Activated CD8-positive, alpha-beta memory T cell treated with anti-CD3 and anti-CD28 coated beads, Interleukin-2, amount 10 ng/mL, durations not matched to agents 7 days and 5 days (primary cell): ENCODE data around the gene SLC45A2. TPM values are rescaled to one million over a fixed set of nuclear protein-coding genes. Genes with fewer than 3 reads are reported as not detected.
"Not testable (repeated sequence)": the region's sequence is repeated elsewhere in the genome, so short reads cannot be mapped to it uniquely, and the experiment has no call there.

Experiments used
- ATAC-seq: fragments of 150-1000 bp; cut with Tn5 transposase; one replicate; pipeline ENCODE4 v1.10.0; 2021; ENCODE audit warnings: moderate library complexity
- CTCF ChIA-PET: fragments of 350-600 bp; sonication (Branson Sonifier 250); formaldehyde crosslinking; loops from one replicate; lab custom pipeline; 2021; ENCODE audit warnings: antibody characterized with exemption; lab: Charles Lee
- DNase-seq: peaks from one replicate; pipeline ENCODE4 v3.0.0-alpha.2; 2020
- H3K27ac Mint-ChIP-seq: one replicate; pipeline ENCODE4 v1.8.0; 2021; ENCODE audit warnings: mild to moderate bottlenecking, mixed read lengths
- H3K27me3 Mint-ChIP-seq: one replicate; pipeline ENCODE4 v1.8.0; 2021; ENCODE audit warnings: mixed read lengths
- H3K36me3 Mint-ChIP-seq: one replicate; pipeline ENCODE4 v1.8.0; 2021; ENCODE audit warnings: mild to moderate bottlenecking, mixed read lengths
- H3K4me1 Mint-ChIP-seq: one replicate; pipeline ENCODE4 v1.8.0; 2021; ENCODE audit warnings: mixed read lengths
- H3K4me3 Mint-ChIP-seq: one replicate; pipeline ENCODE4 v1.8.0; 2021; ENCODE audit warnings: mild to moderate bottlenecking, moderate library complexity, mixed read lengths
- H3K9me3 Mint-ChIP-seq: one replicate; pipeline ENCODE4 v1.8.0; 2022; ENCODE audit warnings: low read depth, mixed read lengths
- total RNA-seq, 2 experiments: library from RNA; stranded (reverse); gene quantifications; one replicate each; pipeline ENCODE4 v1.2.3, GENCODE V29; 2021

The SLC45A2 gene
- total RNA-seq, 2 experiments from 2014 or later, result 0.21 TPM; not detected in 1

GRCh38 chr5:33975852-33976251 is 8.6 kb downstream of the SLC45A2 start:
- CTCF ChIA-PET, result interaction anchor here (0.7 kb wide), 1 partner anchor 21 kb away, joined by 3 read pairs; no protein-coding TSS in a partner anchor
- ATAC-seq (no peak), DNase-seq (no peak)
- H3K27ac Mint-ChIP-seq, result no peak overlapping the region
- peaks cover 9% of the 10 kb centered on the region for H3K4me1 Mint-ChIP-seq
- H3K4me3 Mint-ChIP-seq, result no peak overlapping the region
- H3K27me3 Mint-ChIP-seq, result peaks cover 8% of the 10 kb centered on the region
- no peaks in the 10 kb centered on the region for H3K9me3 Mint-ChIP-seq
- H3K36me3 Mint-ChIP-seq, result no peaks in the 10 kb centered on the region

GRCh38 chr5:33973271-33973670 is 11.2 kb downstream of the SLC45A2 start:
- H3K9me3 Mint-ChIP-seq, result no peaks in the 10 kb centered on the region
- DNase-seq, result no peak
- ATAC-seq, result no peak
- peaks cover 8% of the 10 kb centered on the region for H3K27me3 Mint-ChIP-seq
- peaks cover 9% of the 10 kb centered on the region for H3K4me1 Mint-ChIP-seq
- no peak overlapping the region for H3K4me3 Mint-ChIP-seq
- no peak overlapping the region for H3K27ac Mint-ChIP-seq
- CTCF ChIA-PET, result no interaction called here
- H3K36me3 Mint-ChIP-seq, result no peaks in the 10 kb centered on the region

- Mint-ChIP-seq H3K27ac (no peak overlapping the region), H3K9me3 (no peaks in the 10 kb centered on the region), H3K4me1 (peaks cover 18% of the 10 kb centered on the region), H3K4me3 (no peak overlapping the region), H3K27me3 (peaks cover under 1% of the 10 kb centered on the region), H3K36me3 (no peaks in the 10 kb centered on the region)
- no peak for DNase-seq
- peak; percentile 78 for ATAC-seq
- CTCF ChIA-PET, result interaction anchor here (0.8 to 3.0 kb wide), 13 partner anchors 11 to 536 kb away, joined by 3 to 14 read pairs (median 4); partner anchors contain the start of genes RXFP3 and TARS1
Observed at GRCh38 chr5:33969572-33970452, 14.7 kb downstream of the SLC45A2 start.

- H3K27ac Mint-ChIP-seq, result no peak overlapping the region
- no peaks in the 10 kb centered on the region for H3K9me3 Mint-ChIP-seq
- no peak for ATAC-seq
- no peak overlapping the region for H3K4me3 Mint-ChIP-seq
- no peaks in the 10 kb centered on the region for H3K36me3 Mint-ChIP-seq
- CTCF ChIA-PET, result interaction anchor here (1.7 to 3.0 kb wide), 3 partner anchors 32 to 533 kb away, joined by 4 to 14 read pairs (median 10); partner anchors contain the start of genes RXFP3 and TARS1
- no peak for DNase-seq
- peaks cover 22% of the 10 kb centered on the region for H3K4me1 Mint-ChIP-seq
- H3K27me3 Mint-ChIP-seq, result no peaks in the 10 kb centered on the region
Observed at GRCh38 chr5:33968211-33969005, 16.1 kb downstream of the SLC45A2 start.

GRCh38 chr5:33966805-33967204 is 17.7 kb downstream of the SLC45A2 start:
- H3K4me3 Mint-ChIP-seq, result no peak overlapping the region
- CTCF ChIA-PET, result no interaction called here
- H3K36me3 Mint-ChIP-seq, result no peaks in the 10 kb centered on the region
- ATAC-seq (no peak), DNase-seq (no peak)
- no peaks in the 10 kb centered on the region for H3K9me3 Mint-ChIP-seq
- peaks cover 4% of the 10 kb centered on the region for H3K27me3 Mint-ChIP-seq
- peaks cover 16% of the 10 kb centered on the region for H3K4me1 Mint-ChIP-seq
- no peak overlapping the region for H3K27ac Mint-ChIP-seq

GRCh38 chr5:33964132-33964700 is 20.3 kb downstream of the SLC45A2 start:
- DNase-seq, result no peak
- Mint-ChIP-seq H3K4me1 (peaks cover 16% of the 10 kb centered on the region), H3K27ac (no peak overlapping the region), H3K4me3 (no peak overlapping the region), H3K9me3 (no peaks in the 10 kb centered on the region), H3K36me3 (no peaks in the 10 kb centered on the region), H3K27me3 (peaks cover 22% of the 10 kb centered on the region)
- ATAC-seq, result no peak
- CTCF ChIA-PET, result interaction anchor here (0.9 to 2.3 kb wide), 2 partner anchors 29 to 32 kb away, joined by 3 to 7 read pairs; no protein-coding TSS in a partner anchor

- no peak overlapping the region for H3K4me3 Mint-ChIP-seq
- no peaks in the 10 kb centered on the region for H3K36me3 Mint-ChIP-seq
- H3K4me1 Mint-ChIP-seq, result no peaks in the 10 kb centered on the region
- no peak overlapping the region for H3K27ac Mint-ChIP-seq
- CTCF ChIA-PET, result interaction anchor here (1.2 kb wide), 1 partner anchor 12 kb away, joined by 3 read pairs; no protein-coding TSS in a partner anchor
- ATAC-seq, result no peak
- H3K27me3 Mint-ChIP-seq, result peaks cover 35% of the 10 kb centered on the region
- H3K9me3 Mint-ChIP-seq, result peaks cover 3% of the 10 kb centered on the region
- DNase-seq, result no peak
Observed at GRCh38 chr5:33958176-33958575, 26.3 kb downstream of the SLC45A2 start.

GRCh38 chr5:33957577-33958150 is 26.8 kb downstream of the SLC45A2 start:
- DNase-seq (no peak), ATAC-seq (no peak)
- peaks cover 33% of the 10 kb centered on the region for H3K27me3 Mint-ChIP-seq
- H3K27ac Mint-ChIP-seq, result no peak overlapping the region
- CTCF ChIA-PET, result no interaction called here
- no peak overlapping the region for H3K4me3 Mint-ChIP-seq
- no peaks in the 10 kb centered on the region for H3K36me3 Mint-ChIP-seq
- H3K9me3 Mint-ChIP-seq, result peaks cover 3% of the 10 kb centered on the region
- H3K4me1 Mint-ChIP-seq, result no peaks in the 10 kb centered on the region

GRCh38 chr5:33952175-33952574 is 32.3 kb downstream of the SLC45A2 start:
- H3K9me3 Mint-ChIP-seq, CTCF ChIA-PET, ATAC-seq, DNase-seq, H3K27ac Mint-ChIP-seq, H3K4me3 Mint-ChIP-seq, H3K36me3 Mint-ChIP-seq, H3K4me1 Mint-ChIP-seq: not testable (repeated sequence)
- peaks cover 20% of the 10 kb centered on the region for H3K27me3 Mint-ChIP-seq

GRCh38 chr5:33944543-33945132 is 39.9 kb downstream of the SLC45A2 start:
- Mint-ChIP-seq H3K27ac (no peak overlapping the region), H3K4me1 (no peaks in the 10 kb centered on the region), H3K36me3 (no peaks in the 10 kb centered on the region), H3K4me3 (no peak overlapping the region), H3K27me3 (peaks cover 45% of the 10 kb centered on the region), H3K9me3 (no peaks in the 10 kb centered on the region)
- no peak for DNase-seq
- ATAC-seq, result no peak
- CTCF ChIA-PET, result no interaction called here

- no peaks in the 10 kb centered on the region for H3K9me3 Mint-ChIP-seq
- ATAC-seq (no peak), DNase-seq (no peak)
- CTCF ChIA-PET, result no interaction called here
- H3K4me1 Mint-ChIP-seq, result peaks cover 1% of the 10 kb centered on the region
- no peak overlapping the region for H3K27ac Mint-ChIP-seq
- peaks cover 58% of the 10 kb centered on the region for H3K27me3 Mint-ChIP-seq
- H3K36me3 Mint-ChIP-seq, result no peaks in the 10 kb centered on the region
- no peak overlapping the region for H3K4me3 Mint-ChIP-seq
Observed at GRCh38 chr5:33941090-33941489, 43.4 kb downstream of the SLC45A2 start.

GRCh38 chr5:33939556-33940262 is 44.8 kb downstream of the SLC45A2 start:
- H3K27me3 Mint-ChIP-seq, result peaks cover 68% of the 10 kb centered on the region
- H3K4me3 Mint-ChIP-seq, result no peak overlapping the region
- no peak for ATAC-seq
- no peak for DNase-seq
- H3K9me3 Mint-ChIP-seq, result no peaks in the 10 kb centered on the region
- H3K36me3 Mint-ChIP-seq, result no peaks in the 10 kb centered on the region
- H3K4me1 Mint-ChIP-seq, result peaks cover 3% of the 10 kb centered on the region
- CTCF ChIA-PET, result no interaction called here
- no peak overlapping the region for H3K27ac Mint-ChIP-seq
